OCI-LY7 (cell line): ENCODE measurements around the gene SETD1B. TPM values are rescaled to one million over a fixed set of nuclear protein-coding genes. Genes with fewer than 3 reads are reported as not detected.
A peak's percentile ranks its signal among the peaks of the same experiment; 100 is the strongest.

Experiments used
- Bru-seq: library from RNA; stranded (reverse); fragments of 400-500 nt; gene quantifications from one replicate; lab custom pipeline; 2021; lab: Mats Ljungman, UMichigan
- BruChase-seq, 2 experiments: library from RNA; stranded (reverse); fragments of 400-500 nt; gene quantifications; one replicate each; lab custom pipeline; 2021; lab: Mats Ljungman, UMichigan
- BruUV-seq: library from RNA; stranded (reverse); fragments of 400-500 nt; replicated peaks from 2 replicates; lab custom pipeline; 2021; lab: Mats Ljungman, UMichigan
- CTCF ChIA-PET: fragments of 300-600 bp; sonication (Branson Sonifier 250); formaldehyde crosslinking; loops from one replicate; lab custom pipeline; 2022; ENCODE audit warnings: antibody characterized with exemption; ENCODE audit not compliant: unreplicated experiment; lab: Charles Lee
- POLR2A ChIA-PET: fragments of 300-600 bp; sonication (Branson Sonifier 250); formaldehyde crosslinking; loops from one replicate; lab custom pipeline; 2022; ENCODE audit warnings: antibody characterized with exemption; lab: Charles Lee
- DNase-seq: peaks from one replicate; pipeline ENCODE4 v3.0.0-alpha.2; 2015; ENCODE audit warnings: low spot score
- H2AFZ ChIP-seq: fragments of 200-600 bp; sonication (generic), shearing (Covaris generic); 2 replicates; pipeline ENCODE4 v1.6.1; 2014; ENCODE audit warnings: mild to moderate bottlenecking, antibody characterized with exemption, low read length, moderate library complexity
- H3K27ac ChIP-seq: fragments of 200-600 bp; sonication (generic); 2 replicates; pipeline ENCODE4 v1.5.1; 2014; ENCODE audit warnings: mixed run types, low read depth, mild to moderate bottlenecking, moderate library complexity, low read length, inconsistent platforms; ENCODE audit not compliant: poor library complexity, severe bottlenecking
- H3K36me3 ChIP-seq: fragments of 200-600 bp; sonication (generic); 2 replicates; pipeline ENCODE4 v1.6.1; 2014; ENCODE audit warnings: mild to moderate bottlenecking, antibody characterized with exemption, low read length, moderate library complexity, mixed read lengths; ENCODE audit not compliant: insufficient read depth
- H3K4me1 ChIP-seq: fragments of 200-600 bp; sonication (generic); 2 replicates; pipeline ENCODE4 v1.5.1; 2014; ENCODE audit warnings: mild to moderate bottlenecking, low read length; ENCODE audit not compliant: insufficient read depth, poor library complexity, severe bottlenecking
- H3K4me2 ChIP-seq: fragments of 200-600 bp; sonication (generic); 2 replicates; pipeline ENCODE4 v1.6.1; 2014; ENCODE audit warnings: mild to moderate bottlenecking, low read length
- H3K4me3 ChIP-seq: fragments of 200-600 bp; sonication (generic); 2 replicates; pipeline ENCODE4 v1.5.1; 2014; ENCODE audit warnings: mild to moderate bottlenecking, low read depth, low read length; ENCODE audit not compliant: poor library complexity, severe bottlenecking
- H3K79me2 ChIP-seq: fragments of 200-600 bp; sonication (generic); 2 replicates; pipeline ENCODE4 v1.6.1; 2016; ENCODE audit warnings: low read depth, mild to moderate bottlenecking, low read length, moderate library complexity, mixed read lengths; ENCODE audit not compliant: insufficient read depth
- H3K9me2 ChIP-seq: fragments of 200-600 bp; sonication (generic); 2 replicates; pipeline ENCODE4 v1.6.1; 2016; ENCODE audit warnings: mild to moderate bottlenecking, low read length, mixed read lengths; ENCODE audit not compliant: insufficient read depth
- H3K9me3 ChIP-seq: fragments of 200-600 bp; sonication (generic); 2 replicates; pipeline ENCODE4 v1.6.1; 2014; ENCODE audit warnings: mild to moderate bottlenecking, mixed run types, low read length, mixed read lengths
- H4K20me1 ChIP-seq: fragments of 200-600 bp; sonication (generic); 2 replicates; pipeline ENCODE4 v1.6.1; 2014; ENCODE audit warnings: mild to moderate bottlenecking, antibody characterized with exemption, low read length, moderate library complexity, mixed read lengths; ENCODE audit not compliant: insufficient read depth
- EZH2phosphoT487 ChIP-seq: fragments of 200-600 bp; sonication (generic); IDR thresholded peaks from 2 replicates; pipeline ENCODE4 v1.6.1; 2018; ENCODE audit warnings: low read depth, borderline replicate concordance, mild to moderate bottlenecking, mixed run types, antibody characterized with exemption, low read length, moderate library complexity, mixed read lengths
- intact Hi-C: fragments of 100-400 bp; cut with micrococcal nuclease; formaldehyde crosslinking; loops from one replicate; pipeline ENCODE4 v1.10.0; 2022; ENCODE audit not compliant: unreplicated experiment
- long read RNA-seq: library from polyadenylated mRNA; stranded (forward); transcript quantifications from one replicate; pipeline ENCODE4 v2.0.0, GENCODE V29; 2022
- total RNA-seq, 2 experiments: library from RNA; depleted of rRNA in 1 of 2; stranded (reverse); fragments of >200 nt in 1 of 2; shearing (Covaris generic) in 1 of 2; gene quantifications; 2 replicates each; pipeline ENCODE4 v1.2.3, GENCODE V29; 2014 to 2022
- TF ChIP-seq, protein P1 (sequence below): fragments of 200-600 bp; sonication (generic); conservative IDR thresholded peaks from 2 replicates; pipeline ENCODE4 v1.5.1; 2014; ENCODE audit warnings: mild to moderate bottlenecking, antibody characterized with exemption, low read length, moderate library complexity, mixed read lengths

Gene SETD1B
- total RNA-seq (2014; rRNA removed; shearing (Covaris generic)) (3.3 and 4.7 TPM in 2 replicates), total RNA-seq (2022) (22.5 and 24.3 TPM in 2 replicates), Bru-seq, nascent RNA (percentile 58 among the genes with signal in this experiment), BruChase-seq, experiment 1, labeled RNA remaining after a 6-hour chase (percentile 72 among the genes with signal in this experiment), BruChase-seq, experiment 2, labeled RNA remaining after a 2-hour chase (percentile 78 among the genes with signal in this experiment)
- long read RNA-seq, partial matches to known transcripts, result 6 of 9 reads
- long read RNA-seq, other reads (novel, unspliced or antisense), result 3 of 9 reads

DNA sequence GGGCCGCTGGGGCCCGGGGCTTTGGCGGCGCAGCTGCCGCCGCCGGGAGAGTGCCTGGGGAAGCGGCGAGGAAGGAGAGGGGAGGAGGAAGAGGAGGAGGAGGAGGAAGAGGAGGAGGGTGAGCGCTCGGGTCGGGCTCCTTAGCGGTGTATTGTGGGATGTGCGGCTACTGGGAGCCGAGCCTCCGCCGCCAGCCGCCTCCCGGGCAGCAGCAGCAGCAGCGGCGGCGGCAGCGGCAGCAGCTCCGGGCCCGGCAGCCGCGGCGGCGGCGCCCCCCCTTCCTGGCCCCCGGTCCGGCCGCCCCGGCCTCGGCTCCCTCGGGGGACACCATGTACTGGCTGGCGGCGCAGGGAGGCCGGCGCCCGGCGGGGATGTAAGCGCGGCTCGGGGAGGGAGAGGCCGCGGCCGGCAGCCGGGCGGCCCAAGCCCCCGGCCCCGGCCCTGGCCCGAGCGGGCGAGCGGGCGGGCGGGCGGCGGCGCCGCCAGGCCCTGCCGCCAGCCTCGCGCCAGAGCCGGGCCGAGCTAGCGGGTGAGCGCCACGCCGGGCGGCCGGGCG lies at the start of gene SETD1B:
Gene SETD1B, plus strand, starts transcription at position 149 of the 556 bp plus-strand sequence. CDS start 729 bp downstream, outside the sequence.
- Histone ChIP-seq H3K4me2 (peak within 1 kb of the TSS; percentile 99), H3K9me2 (no peaks in the 10 kb centered on the region), H3K27ac (peak within 1 kb of the TSS; percentile 95), H3K9me3 (no peaks in the 10 kb centered on the region), H2AFZ (peak within 1 kb of the TSS; percentile 35), H3K4me3 (peak within 1 kb of the TSS; percentile 75), H3K36me3 (peaks cover 17% of the 10 kb centered on the region), H3K4me1 (peaks cover 64% of the 10 kb centered on the region), H3K79me2 (peaks cover 32% of the 10 kb centered on the region; the same call in 1 of the 2 replicates), H4K20me1 (peaks cover 6% of the 10 kb centered on the region; the same call in 1 of the 2 replicates)
- intact Hi-C loops, result loop anchor here (2.0 to 5.0 kb wide), 3 partner anchors 177 to 203 kb away; partner anchors contain the start of gene ORAI1
- TF ChIP-seq, protein P1, sequence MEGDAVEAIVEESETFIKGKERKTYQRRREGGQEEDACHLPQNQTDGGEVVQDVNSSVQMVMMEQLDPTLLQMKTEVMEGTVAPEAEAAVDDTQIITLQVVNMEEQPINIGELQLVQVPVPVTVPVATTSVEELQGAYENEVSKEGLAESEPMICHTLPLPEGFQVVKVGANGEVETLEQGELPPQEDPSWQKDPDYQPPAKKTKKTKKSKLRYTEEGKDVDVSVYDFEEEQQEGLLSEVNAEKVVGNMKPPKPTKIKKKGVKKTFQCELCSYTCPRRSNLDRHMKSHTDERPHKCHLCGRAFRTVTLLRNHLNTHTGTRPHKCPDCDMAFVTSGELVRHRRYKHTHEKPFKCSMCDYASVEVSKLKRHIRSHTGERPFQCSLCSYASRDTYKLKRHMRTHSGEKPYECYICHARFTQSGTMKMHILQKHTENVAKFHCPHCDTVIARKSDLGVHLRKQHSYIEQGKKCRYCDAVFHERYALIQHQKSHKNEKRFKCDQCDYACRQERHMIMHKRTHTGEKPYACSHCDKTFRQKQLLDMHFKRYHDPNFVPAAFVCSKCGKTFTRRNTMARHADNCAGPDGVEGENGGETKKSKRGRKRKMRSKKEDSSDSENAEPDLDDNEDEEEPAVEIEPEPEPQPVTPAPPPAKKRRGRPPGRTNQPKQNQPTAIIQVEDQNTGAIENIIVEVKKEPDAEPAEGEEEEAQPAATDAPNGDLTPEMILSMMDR, result no peak
- no TSS peak for BruUV-seq
- ChIA-PET POLR2A (interaction anchor here (0.6 to 2.9 kb wide), 5 partner anchors 14 to 1429 kb away, joined by 3 to 10 read pairs (median 4); partner anchors contain the start of gene MPHOSPH9), CTCF (interaction anchor here (1.0 to 1.3 kb wide), 2 partner anchors 9 to 84 kb away, joined by 7 read pairs; no protein-coding TSS in a partner anchor)
- DNase-seq, result peak; percentile 79

- BruUV-seq, result no TSS peak
- Histone ChIP-seq H3K4me3 (no peak overlapping the region), H3K4me2 (no peak overlapping the region), H3K4me1 (no peaks in the 10 kb centered on the region), H3K79me2 (no peaks in the 10 kb centered on the region), H3K27ac (no peak overlapping the region), H3K9me2 (no peaks in the 10 kb centered on the region), H3K36me3 (peaks cover 20% of the 10 kb centered on the region), H4K20me1 (no peaks in the 10 kb centered on the region), H2AFZ (no peak overlapping the region), H3K9me3 (no peaks in the 10 kb centered on the region)
- ChIA-PET POLR2A (no interaction called here), CTCF (interaction anchor here (0.7 kb wide), 1 partner anchor 42 kb away, joined by 7 read pairs; no protein-coding TSS in a partner anchor)
- intact Hi-C loops, result no loop called here
- DNase-seq, result no peak
- TF ChIP-seq EZH2phosphoT487, result no peak
- TF ChIP-seq, protein P1, result no peak
These were observed 49.0 kb upstream of the SETD1B start for GRCh38 chr12:121754836-121755235.
